ENCODE data around the gene RGPD8.

Gene RGPD8

DNA sequence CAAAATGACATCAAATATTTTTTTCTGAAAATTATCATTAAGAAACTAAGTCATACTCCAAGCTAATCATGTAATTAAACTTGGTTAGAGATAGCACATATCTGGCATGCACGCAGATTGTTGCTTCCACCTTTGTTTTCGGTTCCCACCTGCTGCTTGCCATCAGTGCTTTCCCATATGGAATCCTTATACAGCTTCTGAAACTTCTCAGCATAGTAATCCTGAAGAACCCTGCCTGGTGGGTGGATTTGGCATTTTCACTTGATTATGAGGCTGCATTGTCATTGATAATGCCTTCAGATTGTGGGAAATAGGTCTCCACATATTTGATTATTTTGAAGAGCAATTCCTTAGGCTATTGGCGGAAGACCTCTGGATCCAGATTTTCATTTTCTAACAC, 110.5 kb downstream of the RGPD8 start:
- DNase-seq: no peak

DNA sequence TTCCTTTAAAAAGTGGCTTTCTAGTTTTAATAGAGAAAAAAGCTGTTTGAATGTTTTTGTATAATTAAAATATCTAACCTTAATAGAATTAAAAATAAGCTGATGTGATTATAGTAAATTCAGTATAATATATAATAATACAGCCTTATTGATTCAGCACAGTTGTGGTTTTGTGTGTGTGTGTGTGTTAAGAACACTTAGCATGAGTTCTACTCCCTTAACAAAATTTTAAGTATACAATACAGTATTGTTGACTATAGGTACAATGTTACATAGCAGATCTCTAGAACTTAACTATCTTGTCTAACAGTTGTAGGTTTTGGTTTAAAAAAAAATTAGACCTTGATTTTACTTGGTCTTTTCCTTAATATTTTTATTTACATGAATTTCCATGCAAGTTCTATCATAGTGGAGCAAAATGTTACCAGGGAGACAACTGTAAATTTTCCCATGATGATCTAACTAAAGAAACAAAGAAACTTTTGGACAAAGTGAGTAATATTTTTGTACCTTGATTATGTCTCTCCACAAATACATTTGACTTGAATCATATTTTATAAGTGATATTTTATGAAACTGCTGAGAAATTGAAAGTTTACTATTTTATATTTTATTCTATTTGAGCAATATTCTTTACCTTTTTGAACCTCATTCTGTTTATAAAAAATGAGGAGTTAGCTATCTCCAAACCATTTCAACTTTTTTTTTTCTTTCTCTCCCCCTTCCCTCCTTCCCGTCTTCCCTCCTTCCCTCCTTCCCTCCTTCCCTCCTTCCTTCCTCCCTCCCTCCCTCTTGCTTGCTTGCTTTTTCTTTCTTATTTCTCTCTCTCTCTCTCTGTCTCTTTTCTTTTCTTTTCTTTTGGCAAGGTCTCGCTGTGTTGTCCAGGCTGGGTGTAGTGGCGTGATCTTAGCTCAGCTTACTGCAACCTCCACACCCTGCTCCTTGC, 111.8 kb downstream of the RGPD8 start:
- DNase-seq: no peak
